GM10266 (cell line): ENCODE data around the gene DPEP2.

Experiments
- DNase-seq: peaks from one replicate; pipeline ENCODE4 v3.0.0; 2012; ENCODE audit errors: extremely low spot score
- TF ChIP-seq, protein P1 (sequence below): IDR thresholded peaks from 2 replicates; pipeline ENCODE4 v1.5.1; 2012; ENCODE audit warnings: mild to moderate bottlenecking, low read depth; ENCODE audit not compliant: control insufficient read depth, insufficient read depth; ENCODE audit errors: missing control alignments

Gene DPEP2

GRCh38 chr16:67943619-67944504 is 55.4 kb downstream of the DPEP2 start, which contains the start of gene LCAT:
TSS of gene LCAT (minus strand) at chr16:67944120. CDS start at chr16:67944101, 19 bp downstream.
- no peak for DNase-seq
- TF ChIP-seq, protein P1, sequence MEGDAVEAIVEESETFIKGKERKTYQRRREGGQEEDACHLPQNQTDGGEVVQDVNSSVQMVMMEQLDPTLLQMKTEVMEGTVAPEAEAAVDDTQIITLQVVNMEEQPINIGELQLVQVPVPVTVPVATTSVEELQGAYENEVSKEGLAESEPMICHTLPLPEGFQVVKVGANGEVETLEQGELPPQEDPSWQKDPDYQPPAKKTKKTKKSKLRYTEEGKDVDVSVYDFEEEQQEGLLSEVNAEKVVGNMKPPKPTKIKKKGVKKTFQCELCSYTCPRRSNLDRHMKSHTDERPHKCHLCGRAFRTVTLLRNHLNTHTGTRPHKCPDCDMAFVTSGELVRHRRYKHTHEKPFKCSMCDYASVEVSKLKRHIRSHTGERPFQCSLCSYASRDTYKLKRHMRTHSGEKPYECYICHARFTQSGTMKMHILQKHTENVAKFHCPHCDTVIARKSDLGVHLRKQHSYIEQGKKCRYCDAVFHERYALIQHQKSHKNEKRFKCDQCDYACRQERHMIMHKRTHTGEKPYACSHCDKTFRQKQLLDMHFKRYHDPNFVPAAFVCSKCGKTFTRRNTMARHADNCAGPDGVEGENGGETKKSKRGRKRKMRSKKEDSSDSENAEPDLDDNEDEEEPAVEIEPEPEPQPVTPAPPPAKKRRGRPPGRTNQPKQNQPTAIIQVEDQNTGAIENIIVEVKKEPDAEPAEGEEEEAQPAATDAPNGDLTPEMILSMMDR, result no peak

DNA sequence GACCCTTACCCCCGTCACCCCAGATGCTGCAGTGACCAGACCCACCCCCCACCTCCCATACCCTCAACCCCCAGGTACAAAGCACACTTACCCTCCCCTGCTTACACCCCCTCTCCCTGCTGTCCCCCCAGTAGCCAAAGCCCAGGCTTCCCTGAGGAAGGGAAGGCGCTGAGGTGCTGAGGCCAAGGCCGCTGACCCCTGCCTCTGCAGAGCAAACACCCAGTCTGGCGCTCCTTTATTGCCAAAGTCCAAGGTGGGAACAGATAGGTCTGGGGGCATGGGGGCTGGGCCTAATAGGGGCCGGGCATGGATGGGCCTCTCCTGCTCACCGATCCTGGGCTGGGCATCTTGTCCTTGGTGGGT is 56.0 kb downstream of the DPEP2 start:
- TF ChIP-seq, protein P1, result no peak
- DNase-seq, result no peak

- DNase-seq, result no peak
- TF ChIP-seq, protein P1, result no peak
These were observed 56.6 kb downstream of the DPEP2 start for GRCh38 chr16:67942510-67943255.

DNA sequence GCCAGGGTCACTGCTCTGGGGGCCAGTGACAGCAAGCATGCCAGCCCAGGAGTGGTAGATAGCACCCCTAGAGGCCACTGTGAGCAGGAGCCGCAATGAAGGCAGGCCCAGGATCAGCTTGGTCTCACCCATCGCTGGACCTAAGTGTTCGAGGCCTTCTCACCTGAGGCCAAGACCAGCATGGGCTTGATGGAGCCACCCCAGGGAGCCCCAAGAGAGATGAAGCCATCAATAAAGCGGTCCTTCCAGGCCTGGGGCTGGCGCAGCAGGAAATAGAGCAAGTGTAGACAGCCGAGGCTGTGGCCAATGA is 57.1 kb downstream of the DPEP2 start:
- peak; percentile 76 for DNase-seq
- TF ChIP-seq, protein P1, result peak; percentile 79

DNA sequence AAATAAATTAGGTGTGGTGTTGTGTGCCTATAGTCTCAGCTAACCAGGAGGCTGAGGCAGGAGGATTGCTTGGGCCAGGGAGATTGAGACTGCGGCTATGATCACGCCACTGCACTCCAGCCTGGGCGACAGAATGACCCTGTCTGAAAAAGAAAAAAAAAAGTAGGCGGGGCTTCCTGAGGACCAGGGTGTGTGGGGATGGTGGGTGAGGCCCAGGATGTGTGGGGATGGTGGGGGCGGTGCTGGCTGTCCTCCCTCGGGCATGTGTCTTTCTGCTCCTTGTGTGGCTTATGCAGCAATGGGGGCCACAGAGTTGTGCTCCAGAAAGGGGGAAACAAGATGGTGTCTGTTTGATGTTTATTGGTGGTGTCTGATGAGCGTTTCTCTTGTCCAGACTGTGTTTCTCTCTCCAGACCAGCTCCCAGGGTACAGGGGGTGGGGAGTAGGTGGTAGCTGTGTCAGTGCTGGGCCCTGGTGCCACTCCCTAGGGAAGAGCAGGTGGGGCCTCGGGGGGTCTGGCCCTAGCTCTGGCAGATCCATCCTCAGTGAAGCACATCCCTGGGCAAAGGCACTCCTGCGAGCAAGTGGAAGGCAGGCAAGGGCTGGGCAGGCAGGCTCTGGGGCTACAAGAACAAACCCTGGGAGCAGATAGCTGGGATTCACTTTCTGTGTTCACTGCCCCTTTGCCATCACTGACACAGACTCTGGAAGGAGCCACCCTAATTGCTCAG is 57.6 kb downstream of the DPEP2 start:
- peak; percentile 21 for DNase-seq

GRCh38 chr16:67940446-67941089 is 58.7 kb downstream of the DPEP2 start:
- TF ChIP-seq, protein P1, result no peak
- DNase-seq, result no peak

More for the DNA sequence above, 57.6 kb downstream of the DPEP2 start:
- TF ChIP-seq, protein P1, result no peak
